ENCODE results near the gene KIAA1549. TPM values are rescaled to one million over a fixed set of nuclear protein-coding genes. Genes with fewer than 3 reads are reported as not detected.

KIAA1549 gene
- total RNA-seq, 1 donor from 2014 or later, result 5.7 TPM

- Histone ChIP-seq H3K9me3 (no peaks in the 10 kb centered on the region), H3K27me3 (no peaks in the 10 kb centered on the region), H3K36me3 (peaks cover 4% of the 10 kb centered on the region), H3K27ac (no peak overlapping the region), H3K4me1 (no peaks in the 10 kb centered on the region), H3K4me3 (no peak overlapping the region)
- no peak for ATAC-seq
- TF ChIP-seq, protein P1, sequence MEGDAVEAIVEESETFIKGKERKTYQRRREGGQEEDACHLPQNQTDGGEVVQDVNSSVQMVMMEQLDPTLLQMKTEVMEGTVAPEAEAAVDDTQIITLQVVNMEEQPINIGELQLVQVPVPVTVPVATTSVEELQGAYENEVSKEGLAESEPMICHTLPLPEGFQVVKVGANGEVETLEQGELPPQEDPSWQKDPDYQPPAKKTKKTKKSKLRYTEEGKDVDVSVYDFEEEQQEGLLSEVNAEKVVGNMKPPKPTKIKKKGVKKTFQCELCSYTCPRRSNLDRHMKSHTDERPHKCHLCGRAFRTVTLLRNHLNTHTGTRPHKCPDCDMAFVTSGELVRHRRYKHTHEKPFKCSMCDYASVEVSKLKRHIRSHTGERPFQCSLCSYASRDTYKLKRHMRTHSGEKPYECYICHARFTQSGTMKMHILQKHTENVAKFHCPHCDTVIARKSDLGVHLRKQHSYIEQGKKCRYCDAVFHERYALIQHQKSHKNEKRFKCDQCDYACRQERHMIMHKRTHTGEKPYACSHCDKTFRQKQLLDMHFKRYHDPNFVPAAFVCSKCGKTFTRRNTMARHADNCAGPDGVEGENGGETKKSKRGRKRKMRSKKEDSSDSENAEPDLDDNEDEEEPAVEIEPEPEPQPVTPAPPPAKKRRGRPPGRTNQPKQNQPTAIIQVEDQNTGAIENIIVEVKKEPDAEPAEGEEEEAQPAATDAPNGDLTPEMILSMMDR (IDR thresholded peaks at IDR 0.05), result no peak
- DNase-seq, result no peak
- intact Hi-C loops (cut with DNase I), result no loop called here
Observed at GRCh38 chr7:138861051-138861450, 120.1 kb downstream of the KIAA1549 start.

- H3K9me3 ChIP-seq, result no peaks in the 10 kb centered on the region
- H3K27me3 ChIP-seq, result no peaks in the 10 kb centered on the region
- DNase-seq (no peak), ATAC-seq (no peak)
- H3K4me1 ChIP-seq, result no peaks in the 10 kb centered on the region
- H3K27ac ChIP-seq, result no peak overlapping the region
- no peak overlapping the region for H3K4me3 ChIP-seq
- intact Hi-C loops (cut with DNase I), result no loop called here
- TF ChIP-seq, protein P1 (IDR thresholded peaks at IDR 0.05), result no peak
- H3K36me3 ChIP-seq, result peaks cover 4% of the 10 kb centered on the region
Observed at GRCh38 chr7:138857728-138858127, 123.5 kb downstream of the KIAA1549 start.

DNA sequence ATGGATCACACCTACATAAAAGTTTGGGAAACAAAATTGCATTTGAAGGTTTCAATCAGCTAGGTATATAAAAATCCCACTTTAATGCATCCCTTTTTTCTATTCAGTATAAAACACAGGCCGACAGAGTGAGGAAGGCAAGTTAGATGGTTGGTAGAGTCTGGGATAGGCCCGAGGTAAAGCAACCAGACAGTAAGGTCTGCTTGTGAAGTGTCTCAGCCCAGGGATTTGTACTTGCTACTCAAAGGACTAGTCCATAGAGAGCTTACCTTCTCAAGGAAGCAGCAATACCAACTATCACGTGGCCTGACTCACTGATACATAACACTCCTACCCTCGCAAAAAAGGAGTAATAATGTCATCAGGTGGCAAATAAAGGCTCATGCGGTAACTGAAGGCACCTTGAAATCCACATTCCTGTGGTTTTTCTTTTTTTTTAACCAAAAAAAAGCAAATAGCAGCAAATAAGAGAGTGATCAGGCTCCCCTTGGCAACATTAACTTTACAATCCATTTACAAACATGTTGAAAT lies 127.0 kb downstream of the KIAA1549 start:
- no peaks in the 10 kb centered on the region for H3K4me1 ChIP-seq
- intact Hi-C loops (cut with DNase I), result no loop called here
- H3K9me3 ChIP-seq, result no peaks in the 10 kb centered on the region
- ATAC-seq (no peak), DNase-seq (no peak)
- TF ChIP-seq, protein P1 (IDR thresholded peaks at IDR 0.05), result no peak
- no peaks in the 10 kb centered on the region for H3K36me3 ChIP-seq
- H3K27me3 ChIP-seq, result no peaks in the 10 kb centered on the region
- no peak overlapping the region for H3K4me3 ChIP-seq
- no peak overlapping the region for H3K27ac ChIP-seq

DNA sequence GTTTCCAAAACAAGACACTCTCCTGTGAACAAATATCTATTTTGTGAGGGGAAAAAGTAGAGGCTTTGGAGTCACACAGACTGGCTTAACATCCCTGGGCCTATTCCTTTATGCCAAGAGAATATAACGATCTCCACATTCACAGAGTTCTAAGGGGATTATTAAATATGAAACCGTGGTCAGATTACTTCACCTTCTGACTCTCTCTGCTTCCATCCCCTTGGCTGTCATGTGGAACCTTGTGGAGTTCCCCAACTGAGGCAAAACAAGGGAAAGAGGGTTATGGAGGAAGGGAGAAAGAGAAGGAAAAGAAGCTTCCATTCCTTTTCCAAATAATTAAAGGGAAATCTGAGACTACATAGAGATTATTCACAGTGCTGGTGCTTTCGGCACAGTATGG lies 127.7 kb downstream of the KIAA1549 start:
- H3K4me3 ChIP-seq, result no peak overlapping the region
- H3K27ac ChIP-seq, result no peak overlapping the region
- no peak for ATAC-seq
- no peak for DNase-seq
- TF ChIP-seq, protein P1 (IDR thresholded peaks at IDR 0.05), result no peak
- H3K27me3 ChIP-seq, result no peaks in the 10 kb centered on the region
- no peaks in the 10 kb centered on the region for H3K4me1 ChIP-seq
- intact Hi-C loops (cut with DNase I), result no loop called here
- H3K9me3 ChIP-seq, result no peaks in the 10 kb centered on the region
- H3K36me3 ChIP-seq, result no peaks in the 10 kb centered on the region

- intact Hi-C loops (cut with DNase I), result no loop called here
- TF ChIP-seq, protein P1 (IDR thresholded peaks at IDR 0.05), result no peak
- Histone ChIP-seq H3K36me3 (no peaks in the 10 kb centered on the region), H3K4me3 (no peak overlapping the region), H3K27me3 (no peaks in the 10 kb centered on the region), H3K4me1 (no peaks in the 10 kb centered on the region), H3K9me3 (no peaks in the 10 kb centered on the region), H3K27ac (no peak overlapping the region)
- ATAC-seq (no peak), DNase-seq (no peak)
Observed at GRCh38 chr7:138852469-138852868, 128.7 kb downstream of the KIAA1549 start.

DNA sequence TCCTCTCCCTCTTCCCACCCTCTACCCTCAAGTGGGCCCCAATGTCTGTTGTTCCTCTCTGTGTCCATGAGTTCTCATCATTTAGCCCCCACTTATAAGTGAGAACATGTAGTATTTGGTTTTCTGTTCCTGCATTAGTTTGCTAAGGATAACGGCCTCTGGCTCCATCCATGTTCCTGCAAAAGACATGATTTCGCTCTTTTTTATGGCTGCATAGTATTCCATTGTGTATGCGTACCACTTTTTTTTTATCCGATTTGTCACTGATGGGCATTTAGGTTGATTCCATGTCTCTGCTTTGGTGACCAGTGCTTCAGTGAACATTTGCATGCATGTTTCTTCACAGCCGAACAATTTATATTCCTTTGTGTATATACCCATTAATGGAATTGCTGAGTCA lies 131.5 kb downstream of the KIAA1549 start:
- Histone ChIP-seq H3K9me3 (no peaks in the 10 kb centered on the region), H3K4me3 (no peak overlapping the region), H3K36me3 (no peaks in the 10 kb centered on the region), H3K27ac (no peak overlapping the region), H3K4me1 (no peaks in the 10 kb centered on the region), H3K27me3 (no peaks in the 10 kb centered on the region)
- TF ChIP-seq, protein P1 (IDR thresholded peaks at IDR 0.05), result no peak
- intact Hi-C loops (cut with DNase I), result no loop called here
- DNase-seq, result no peak
- ATAC-seq, result no peak

All from upper lobe of right lung (tissue), 1 donor.